Cardiac fibroblast (primary cell): ENCODE results near the gene OTOL1.

Experiments
- DNase-seq, 2 donors: peaks; one replicate each; pipeline versions ENCODE4 v3.0.0 to v3.0.0-alpha.2; 2010; ENCODE audit warnings: low read depth in 2 of 2
- H3K4me3 ChIP-seq, 2 donors: replicated peaks in 1 of 2; 1 replicate in 1 of 2; 2 replicates in 1 of 2; pipeline ENCODE4 v1.5.1; 2011; ENCODE audit warnings: low read depth in 2 of 2, low read length in 2 of 2, mild to moderate bottlenecking in 2 of 2, moderate library complexity in 1 of 2
- CTCF ChIP-seq: IDR thresholded peaks from one replicate; pipeline ENCODE4 v1.5.1; 2011; ENCODE audit warnings: low read depth, mild to moderate bottlenecking, low read length, inconsistent platforms

OTOL1 gene

GRCh38 chr3:161552984-161553560, 56.5 kb downstream of the OTOL1 start:
- no peak for DNase-seq
- no peak for TF ChIP-seq CTCF
- H3K4me3 ChIP-seq: no peak overlapping the region
